Keratinocyte (primary cell): ENCODE results near the gene KICS2. TPM values are rescaled to one million over a fixed set of nuclear protein-coding genes. Genes with fewer than 3 reads are reported as not detected.

ENCODE experiments used
- DNase-seq: peaks from one replicate; pipeline ENCODE4 v3.0.0-alpha.2; 2011; ENCODE audit warnings: low read depth, missing footprints, low spot score
- FAIRE-seq: peaks from 2 replicates; lab custom pipeline; 2011; peaks lifted over from hg19 to GRCh38; lab: Jason Lieb, UNC
- H2AFZ ChIP-seq: 2 replicates; pipeline ENCODE4 v1.6.0; 2012; ENCODE audit warnings: low read length, control low read depth, inconsistent platforms; ENCODE audit not compliant: control insufficient read depth
- H3K27ac ChIP-seq: 2 replicates; pipeline ENCODE4 v1.5.1; 2011; ENCODE audit warnings: low read length; ENCODE audit not compliant: control insufficient read depth, insufficient read depth
- H3K27me3 ChIP-seq: 3 replicates; pipeline ENCODE4 v1.6.0; 2011; ENCODE audit warnings: low read length; ENCODE audit not compliant: control insufficient read depth, insufficient read depth; ENCODE audit errors: extremely low read depth
- H3K36me3 ChIP-seq, 2 experiments: 2 replicates in 1 of 2; 3 replicates in 1 of 2; pipeline ENCODE4 v1.5.1; 2011; ENCODE audit warnings: low read length in 2 of 2, mild to moderate bottlenecking in 1 of 2; ENCODE audit not compliant: control insufficient read depth in 2 of 2, insufficient read depth in 2 of 2; ENCODE audit errors: extremely low read depth in 1 of 2
- H3K4me1 ChIP-seq: 3 replicates; pipeline ENCODE4 v1.5.1; 2011; ENCODE audit warnings: low read length; ENCODE audit not compliant: control insufficient read depth, insufficient read depth; ENCODE audit errors: extremely low read depth
- H3K4me2 ChIP-seq: 3 replicates; pipeline ENCODE4 v1.6.0; 2011; ENCODE audit warnings: low read depth, low read length; ENCODE audit not compliant: control insufficient read depth, insufficient read depth; ENCODE audit errors: extremely low read depth
- H3K4me3 ChIP-seq, 3 experiments: fragments of 200-600 bp in 1 of 3; sonication (generic) in 1 of 3; 2 replicates in 2 of 3; 3 replicates in 1 of 3; pipeline ENCODE4 v1.5.1; 2011 to 2016; ENCODE audit warnings: low read length in 3 of 3, mild to moderate bottlenecking in 3 of 3, control low read depth in 2 of 3, inconsistent platforms in 1 of 3, low read depth in 1 of 3, mixed read lengths in 1 of 3, mixed run types in 1 of 3, moderate library complexity in 1 of 3; ENCODE audit not compliant: control insufficient read depth in 2 of 3, insufficient read depth in 2 of 3; ENCODE audit errors: extremely low read depth in 1 of 3
- H3K79me2 ChIP-seq: 2 replicates; pipeline ENCODE4 v1.6.0; 2012; ENCODE audit warnings: low read length; ENCODE audit not compliant: control insufficient read depth, insufficient read depth
- H3K9ac ChIP-seq: 3 replicates; pipeline ENCODE4 v1.6.0; 2011; ENCODE audit warnings: low read length; ENCODE audit not compliant: control insufficient read depth, insufficient read depth; ENCODE audit errors: extremely low read depth
- H3K9me1 ChIP-seq: 3 replicates; pipeline ENCODE4 v1.6.0; 2011; ENCODE audit warnings: low read length; ENCODE audit not compliant: control insufficient read depth, insufficient read depth; ENCODE audit errors: extremely low read depth
- H3K9me3 ChIP-seq: 2 replicates; pipeline ENCODE4 v1.5.1; 2012; ENCODE audit warnings: low read depth, low read length; ENCODE audit not compliant: control insufficient read depth
- H4K20me1 ChIP-seq: 3 replicates; pipeline ENCODE4 v1.6.0; 2011; ENCODE audit warnings: low read length; ENCODE audit not compliant: control insufficient read depth, insufficient read depth; ENCODE audit errors: extremely low read depth
- CTCF ChIP-seq, 3 experiments: IDR thresholded peaks in 1 of 3; conservative IDR thresholded peaks in 1 of 3; optimal IDR thresholded peaks in 1 of 3; 2 replicates in 2 of 3; 3 replicates in 1 of 3; pipeline versions ENCODE3 to v1.5.1; 2011; ENCODE audit warnings: low read length in 3 of 3, mild to moderate bottlenecking in 3 of 3, moderate library complexity in 2 of 3, control low read depth in 1 of 3, inconsistent platforms in 1 of 3; ENCODE audit not compliant: insufficient read depth in 2 of 3; ENCODE audit errors: extremely low read depth in 1 of 3
- EZH2 ChIP-seq: IDR thresholded peaks from one replicate; pipeline ENCODE4 v1.6.1; 2012; ENCODE audit warnings: inconsistent platforms, mild to moderate bottlenecking, low read length, moderate library complexity
- dilution Hi-C: fragments of 300-500 bp; cut with MboI; formaldehyde crosslinking; loops from one replicate; pipeline ENCODE4 v1.7.0; 2020; ENCODE audit warnings: low sequenced_read_pairs; ENCODE audit not compliant: extremely low pct_ligation_motif_present
- polyA plus RNA-seq, 5 experiments: library from polyadenylated mRNA; depleted of rRNA in 3 of 5; stranded (reverse) in 3 of 5; stranded (forward) in 1 of 5; unstranded in 1 of 5; fragments of >200 nt; gene quantifications; 1 replicate in 1 of 5; 2 replicates in 3 of 5; 3 replicates in 1 of 5; pipeline versions ENCODE4 v1.2.1 to v1.2.3, GENCODE V29; 2011 to 2012; ENCODE audit warnings: missing spikeins in 2 of 5, low read depth in 1 of 5, low replicate concordance in 1 of 5

The KICS2 gene
- polyA plus RNA-seq, 1 donor (not counting 4 experiments of a cell fraction or from before 2014, with no cell fraction given) = 6.2 TPM

- H3K79me2 ChIP-seq = no peaks in the 10 kb centered on the region
- H3K27ac ChIP-seq = no peak overlapping the region
- no peak overlapping the region for H2AFZ ChIP-seq
- DNase-seq = no peak
- H3K9me1 ChIP-seq = no peaks in the 10 kb centered on the region
- no peak overlapping the region for H3K4me3 ChIP-seq
- H3K27me3 ChIP-seq = no peaks in the 10 kb centered on the region
- TF ChIP-seq EZH2 = no peak
- TF ChIP-seq CTCF (optimal IDR thresholded peaks at IDR 0.05 in 1 of 3, IDR thresholded peaks at IDR 0.05 in 1 of 3, conservative IDR thresholded peaks at IDR 0.05 in 1 of 3; ENCODE audit: extremely low read depth in 1 of 3, insufficient read depth in 2 of 3, low read length in 3 of 3) = no peak
- H3K9ac ChIP-seq = no peak overlapping the region
- H3K36me3 ChIP-seq = no peaks in the 10 kb centered on the region
- H3K9me3 ChIP-seq = no peaks in the 10 kb centered on the region
- H3K4me1 ChIP-seq = no peaks in the 10 kb centered on the region
- H3K4me2 ChIP-seq = no peak overlapping the region
- H4K20me1 ChIP-seq = no peaks in the 10 kb centered on the region
- dilution Hi-C loops = no loop called here
- no peak for FAIRE-seq
Observed at GRCh38 chr12:64229796-64230195, 7.7 kb upstream of the KICS2 start.

- Histone ChIP-seq H2AFZ (no peak overlapping the region), H3K9ac (no peak overlapping the region), H4K20me1 (no peaks in the 10 kb centered on the region), H3K27ac (no peak overlapping the region), H3K4me2 (no peak overlapping the region), H3K36me3 (no peaks in the 10 kb centered on the region), H3K4me1 (no peaks in the 10 kb centered on the region), H3K9me1 (no peaks in the 10 kb centered on the region), H3K27me3 (no peaks in the 10 kb centered on the region), H3K4me3 (no peak overlapping the region), H3K9me3 (no peaks in the 10 kb centered on the region), H3K79me2 (no peaks in the 10 kb centered on the region)
- FAIRE-seq (no peak), DNase-seq (no peak)
- dilution Hi-C loops = no loop called here
- no peak for TF ChIP-seq CTCF (optimal IDR thresholded peaks at IDR 0.05 in 1 of 3, IDR thresholded peaks at IDR 0.05 in 1 of 3, conservative IDR thresholded peaks at IDR 0.05 in 1 of 3; ENCODE audit: extremely low read depth in 1 of 3, insufficient read depth in 2 of 3, low read length in 3 of 3)
- TF ChIP-seq EZH2 = no peak
Observed at GRCh38 chr12:64229240-64229639, 7.1 kb upstream of the KICS2 start.
